GM12878 (cell line): ENCODE data around the gene ADAP1. TPM values are rescaled to one million over a fixed set of nuclear protein-coding genes. Genes with fewer than 3 reads are reported as not detected.

ENCODE experiments used
- ATAC-seq: fragments of 200-7000 bp; cut with Tn5 transposase; 3 replicates; pipeline ENCODE4 v1.9.1; 2020; ENCODE audit warnings: mild to moderate bottlenecking, moderate library complexity
- BruUV-seq: library from RNA; stranded (reverse); fragments of 400-500 nt; replicated peaks from 2 replicates; lab custom pipeline; 2021; lab: Mats Ljungman, UMichigan
- CTCF ChIA-PET: fragments of 300-600 bp; sonication (Branson Sonifier 250); formaldehyde crosslinking; extraction: SDS; loops from one replicate; lab custom pipeline; 2021; ENCODE audit warnings: inconsistent platforms; lab: Yijun Ruan, JAX
- POLR2A ChIA-PET: fragments of 350-600 bp; formaldehyde crosslinking; extraction: SDS; loops from one replicate; lab custom pipeline; 2021; ENCODE audit warnings: inconsistent platforms; lab: Charles Lee
- RAD21 ChIA-PET: fragments of 300-600 bp; sonication (Branson Sonifier 250); formaldehyde crosslinking; loops from one replicate; lab custom pipeline; 2023; ENCODE audit warnings: antibody characterized with exemption; ENCODE audit not compliant: unreplicated experiment; lab: Charles Lee
- SMC1A ChIA-PET: fragments of 300-600 bp; sonication (Branson Sonifier 250); formaldehyde crosslinking; loops from one replicate; lab custom pipeline; 2023; ENCODE audit not compliant: unreplicated experiment, uncharacterized antibody; lab: Charles Lee
- DNase-seq: peaks from one replicate; pipeline ENCODE4 v3.0.0-alpha.2; 2011; ENCODE audit warnings: low read depth, low spot score
- FAIRE-seq: peaks from 3 replicates; lab custom pipeline; 2011; peaks lifted over from hg19 to GRCh38; lab: Jason Lieb, UNC
- H2AFZ ChIP-seq: 2 replicates; pipeline ENCODE4 v1.6.0; 2011; ENCODE audit warnings: low read depth, low read length, control low read depth; ENCODE audit not compliant: control insufficient read depth
- H3K27ac ChIP-seq: 2 replicates; pipeline ENCODE4 v1.5.1; 2011; ENCODE audit warnings: control low read depth; ENCODE audit not compliant: control insufficient read depth, insufficient read depth
- H3K27me3 ChIP-seq, 2 experiments: replicated peaks in 1 of 2; 2 replicates each; pipeline versions ENCODE4 v1.6.0 to v1.6.1; 2011; ENCODE audit warnings: low read length in 1 of 2; ENCODE audit not compliant: control insufficient read depth in 2 of 2, insufficient read depth in 2 of 2
- H3K36me3 ChIP-seq, 2 experiments: 2 replicates each; pipeline ENCODE4 v1.5.1; 2011; ENCODE audit warnings: low read length in 1 of 2; ENCODE audit not compliant: control insufficient read depth in 2 of 2, insufficient read depth in 2 of 2
- H3K4me1 ChIP-seq: 2 replicates; pipeline ENCODE4 v1.6.1; 2011; ENCODE audit warnings: mild to moderate bottlenecking, low read length, moderate library complexity, mixed read lengths; ENCODE audit not compliant: control insufficient read depth, insufficient read depth
- H3K4me2 ChIP-seq: 2 replicates; pipeline ENCODE4 v1.6.0; 2011; ENCODE audit warnings: control low read depth; ENCODE audit not compliant: control insufficient read depth, insufficient read depth
- H3K4me3 ChIP-seq: fragments of 200-600 bp; sonication (generic); 2 replicates; pipeline ENCODE4 v1.5.1; 2016
- H3K79me2 ChIP-seq: 2 replicates; pipeline ENCODE4 v1.6.0; 2011; ENCODE audit warnings: low read length; ENCODE audit not compliant: control insufficient read depth, insufficient read depth
- H3K9ac ChIP-seq: 2 replicates; pipeline ENCODE4 v1.8.0; 2011; ENCODE audit warnings: low read length, control low read depth, mixed read lengths; ENCODE audit not compliant: control insufficient read depth, insufficient read depth
- H3K9me3 ChIP-seq: replicated peaks from 3 replicates; pipeline ENCODE4 v1.5.1; 2011; ENCODE audit warnings: mild to moderate bottlenecking, low read length; ENCODE audit not compliant: control insufficient read depth, insufficient read depth
- H4K20me1 ChIP-seq: 2 replicates; pipeline ENCODE4 v1.6.0; 2011; ENCODE audit not compliant: control insufficient read depth, insufficient read depth
- ATF7 ChIP-seq: fragments of 450-650 bp; IDR thresholded peaks from 2 replicates; pipeline ENCODE4 v1.6.1; 2016; ENCODE audit warnings: low read depth, mild to moderate bottlenecking
- EED ChIP-seq: sonication (generic); IDR thresholded peaks from 2 replicates; pipeline ENCODE4 v1.6.1; 2016; ENCODE audit warnings: antibody characterized with exemption, low read depth
- EGR1 ChIP-seq, 2 experiments: IDR thresholded peaks; 1 replicate in 1 of 2; 2 replicates in 1 of 2; pipeline ENCODE4 v1.6.1; 2011 to 2012; ENCODE audit warnings: low read depth in 2 of 2, low read length in 2 of 2, borderline replicate concordance in 1 of 2, mild to moderate bottlenecking in 1 of 2, moderate library complexity in 1 of 2
- HDAC2 ChIP-seq: fragments of 200-600 bp; sonication (generic); IDR thresholded peaks from 2 replicates; pipeline ENCODE4 v1.6.1; 2017
- HDGF ChIP-seq: fragments of 450-650 bp; IDR thresholded peaks from 2 replicates; pipeline ENCODE4 v1.6.1; 2016; ENCODE audit warnings: antibody characterized with exemption
- NBN ChIP-seq: fragments of 450-650 bp; IDR thresholded peaks from 2 replicates; pipeline ENCODE4 v1.6.1; 2016
- YBX1 ChIP-seq: fragments of 450-650 bp; IDR thresholded peaks from 2 replicates; pipeline ENCODE4 v1.6.1; 2016; ENCODE audit warnings: antibody characterized with exemption
- WGBS: methylation state at CpG from one replicate; pipeline ENCODE4 v1.1.6; 2016; ENCODE audit warnings: low lambda C conversion rate; ENCODE audit not compliant: insufficient replicate concordance, insufficient coverage; ENCODE audit errors: missing lambda C conversion rate; 5-methylcytosine and 5-hydroxymethylcytosine counted together
- in situ Hi-C: fragments of 300-500 bp; cut with MboI; formaldehyde crosslinking; loops from 9 replicates; pipeline ENCODE4 v1.14.3; 2018; ENCODE audit warnings: mixed read lengths
- intact Hi-C: fragments of 100-400 bp; cut with micrococcal nuclease; formaldehyde crosslinking; loops from one replicate; pipeline ENCODE4 v1.14.2; 2022; ENCODE audit not compliant: unreplicated experiment
- polyA plus RNA-seq, 11 experiments: library from polyadenylated mRNA; depleted of rRNA in 4 of 11; unstranded in 6 of 11; stranded (reverse) in 5 of 11; fragments of >200 nt; fragmentation: Nextera tagmentation in 4 of 11; fragmentation: Illumina TruSeq in 1 of 11; extraction: Ambion mirVana in 4 of 11; extraction: Trizol in 1 of 11; gene quantifications; 1 replicate in 1 of 11; 2 replicates in 10 of 11; pipeline versions ENCODE4 v1.2.1 to v1.2.3, GENCODE V29; 2011 to 2016; ENCODE audit warnings: inconsistent platforms in 2 of 11, missing spikeins in 2 of 11, low read depth in 1 of 11
- total RNA-seq, 4 experiments: library from RNA; depleted of rRNA in 3 of 4; stranded (reverse); fragments of >200 nt in 3 of 4; fragmentation: Illumina TruSeq in 1 of 4; extraction: Trizol in 1 of 4; gene quantifications; 2 replicates each; pipeline versions ENCODE4 v1.2.1 to v1.2.3, GENCODE V29; 2013 to 2021
- TF ChIP-seq, protein P1 (sequence below): fragments of 450-650 bp; IDR thresholded peaks from 2 replicates; pipeline ENCODE4 v1.6.1; 2017; ENCODE audit warnings: mild to moderate bottlenecking
- TF ChIP-seq, protein P2 (sequence below): fragments of 450-650 bp; IDR thresholded peaks from 2 replicates; pipeline ENCODE4 v1.6.1; 2016; ENCODE audit warnings: mild to moderate bottlenecking

The ADAP1 gene
- total and polyA plus RNA-seq, 10 of the 15 experiments (the other 5 are each of a cell fraction or from before 2014, with no cell fraction given), result 0.22 to 44.2 (median 22.0) TPM; not detected in 1

DNA sequence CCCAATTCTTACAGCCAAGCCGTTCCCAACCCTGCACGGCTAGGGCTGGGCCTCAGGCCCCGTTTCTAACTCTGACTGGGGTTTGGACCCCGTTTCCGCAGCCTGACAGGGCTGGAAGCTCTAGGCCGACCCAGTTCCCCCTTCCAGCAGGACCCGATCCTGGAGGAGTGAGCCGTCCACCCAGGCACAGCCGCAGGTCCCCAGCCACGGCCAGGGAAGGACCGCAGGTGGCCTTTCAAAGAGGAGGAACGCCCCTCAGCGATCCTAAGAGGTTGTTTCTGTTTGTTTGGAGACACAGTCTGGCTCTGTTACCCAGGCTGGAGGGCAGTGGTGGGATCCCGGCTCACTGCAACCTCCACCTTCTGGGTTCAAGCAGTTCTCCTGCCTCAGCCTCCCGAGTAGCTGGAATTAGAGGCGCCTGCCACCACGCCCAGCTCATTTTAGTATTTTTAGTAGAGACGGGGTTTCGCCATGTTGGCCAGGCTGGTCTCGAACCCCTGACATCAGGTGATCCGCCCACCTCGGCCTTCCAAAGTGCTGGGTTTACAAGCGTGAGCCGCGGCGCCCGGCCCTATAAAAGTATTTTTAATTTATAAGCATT is 78.9 kb downstream of the ADAP1 start:
- no peak for ATAC-seq
- Histone ChIP-seq H3K4me2 (peak overlapping the region; percentile 64), H3K4me3 (0 out of 2 replicates have a peak overlapping the region, but pooled peaks have one; percentile 43), H3K79me2 (peaks cover 32% of the 10 kb centered on the region), H4K20me1 (no peaks in the 10 kb centered on the region), H2AFZ (peak overlapping the region; percentile 37; the same call in 1 of the 2 replicates), H3K9ac (no peak overlapping the region), H3K36me3 (peaks cover 3 to 9% of the 10 kb centered on the region in 2 experiments; a peak in 3 of 4 replicates), H3K4me1 (no peaks in the 10 kb centered on the region; the same call in 1 of the 2 replicates), H3K9me3 (no peaks in the 10 kb centered on the region), H3K27me3 (no peaks in the 10 kb centered on the region), H3K27ac (peak overlapping the region; percentile 29; the same call in 1 of the 2 replicates)
- ChIA-PET RAD21 (interaction anchor here (0.5 to 1.0 kb wide), 3 partner anchors 50 to 148 kb away, joined by 3 to 4 read pairs (median 3); no protein-coding TSS in a partner anchor), CTCF (interaction anchor here (0.7 to 1.6 kb wide), 5 partner anchors 63 to 90 kb away, joined by 3 to 5 read pairs (median 5); no protein-coding TSS in a partner anchor), POLR2A (interaction anchor here (0.5 to 0.6 kb wide), 2 partner anchors 69 to 154 kb away, joined by 3 to 5 read pairs; no protein-coding TSS in a partner anchor), SMC1A (interaction anchor here (0.8 to 1.3 kb wide), 2 partner anchors 43 to 55 kb away, joined by 3 read pairs; partner anchors contain the start of gene SUN1)
- DNase-seq, result no peak
- TF ChIP-seq YBX1 (no peak), EED (no peak), NBN (0 out of 2 replicates have a peak, but pooled peaks have one; percentile 26), HDAC2 (no peak), ATF7 (no peak), EGR1 (IDR thresholded peaks at IDR 0.05; ENCODE audit: borderline replicate concordance in 1 of 2, low read depth in 2 of 2, low read length in 2 of 2) (no peak), HDGF (peak; percentile 65; the same call in 1 of the 2 replicates)
- TF ChIP-seq, protein P1, sequence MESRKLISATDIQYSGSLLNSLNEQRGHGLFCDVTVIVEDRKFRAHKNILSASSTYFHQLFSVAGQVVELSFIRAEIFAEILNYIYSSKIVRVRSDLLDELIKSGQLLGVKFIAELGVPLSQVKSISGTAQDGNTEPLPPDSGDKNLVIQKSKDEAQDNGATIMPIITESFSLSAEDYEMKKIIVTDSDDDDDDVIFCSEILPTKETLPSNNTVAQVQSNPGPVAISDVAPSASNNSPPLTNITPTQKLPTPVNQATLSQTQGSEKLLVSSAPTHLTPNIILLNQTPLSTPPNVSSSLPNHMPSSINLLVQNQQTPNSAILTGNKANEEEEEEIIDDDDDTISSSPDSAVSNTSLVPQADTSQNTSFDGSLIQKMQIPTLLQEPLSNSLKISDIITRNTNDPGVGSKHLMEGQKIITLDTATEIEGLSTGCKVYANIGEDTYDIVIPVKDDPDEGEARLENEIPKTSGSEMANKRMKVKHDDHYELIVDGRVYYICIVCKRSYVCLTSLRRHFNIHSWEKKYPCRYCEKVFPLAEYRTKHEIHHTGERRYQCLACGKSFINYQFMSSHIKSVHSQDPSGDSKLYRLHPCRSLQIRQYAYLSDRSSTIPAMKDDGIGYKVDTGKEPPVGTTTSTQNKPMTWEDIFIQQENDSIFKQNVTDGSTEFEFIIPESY, result 0 out of 2 replicates have a peak, but pooled peaks have one; percentile 53
- TF ChIP-seq, protein P2, sequence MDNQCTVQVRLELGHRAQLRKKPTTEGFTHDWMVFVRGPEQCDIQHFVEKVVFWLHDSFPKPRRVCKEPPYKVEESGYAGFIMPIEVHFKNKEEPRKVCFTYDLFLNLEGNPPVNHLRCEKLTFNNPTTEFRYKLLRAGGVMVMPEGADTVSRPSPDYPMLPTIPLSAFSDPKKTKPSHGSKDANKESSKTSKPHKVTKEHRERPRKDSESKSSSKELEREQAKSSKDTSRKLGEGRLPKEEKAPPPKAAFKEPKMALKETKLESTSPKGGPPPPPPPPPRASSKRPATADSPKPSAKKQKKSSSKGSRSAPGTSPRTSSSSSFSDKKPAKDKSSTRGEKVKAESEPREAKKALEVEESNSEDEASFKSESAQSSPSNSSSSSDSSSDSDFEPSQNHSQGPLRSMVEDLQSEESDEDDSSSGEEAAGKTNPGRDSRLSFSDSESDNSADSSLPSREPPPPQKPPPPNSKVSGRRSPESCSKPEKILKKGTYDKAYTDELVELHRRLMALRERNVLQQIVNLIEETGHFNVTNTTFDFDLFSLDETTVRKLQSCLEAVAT, result peak; percentile 84
- intact Hi-C loops, result loop anchor here (10.0 kb wide), 1 partner anchor 351 kb away; no protein-coding TSS in a partner anchor
- FAIRE-seq, result no peak
- BruUV-seq, result no TSS peak
- in situ Hi-C loops, result no loop called here
- WGBS, result 80% methylated on average over 27 of the region's 27 CpGs
